ENCODE results near the gene STUB1. TPM values are rescaled to one million over a fixed set of nuclear protein-coding genes. Genes with fewer than 3 reads are reported as not detected.

The STUB1 gene
- total and polyA plus RNA-seq, 10 of the 15 experiments (the other 5 are each of a cell fraction or from before 2014, with no cell fraction given): 4.2 to 136 (median 67.1) TPM

DNA sequence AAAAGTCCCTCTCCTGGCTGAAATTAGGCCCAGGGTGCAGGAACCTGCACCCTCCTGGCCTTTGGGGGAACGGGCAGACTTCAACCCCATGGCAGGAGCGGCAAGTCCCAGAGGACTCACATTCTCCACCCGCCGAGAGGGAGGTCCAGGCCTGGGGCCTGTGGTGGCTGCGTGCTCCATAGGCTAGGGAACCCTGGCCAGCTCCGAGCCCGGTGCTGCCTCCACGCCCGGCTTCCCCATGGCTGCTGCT, 45.9 kb downstream of the STUB1 start:
- no peak for ATAC-seq
- Histone ChIP-seq H3K4me1 (ENCODE audit: control insufficient read depth, insufficient read depth, low read length) (peaks cover 13% of the 10 kb centered on the region), H3K27me3 (replicated peaks in 1 of 2; ENCODE audit: control insufficient read depth in 2 of 2, insufficient read depth in 2 of 2, low read length in 1 of 2) (no peaks in the 10 kb centered on the region), H2AFZ (ENCODE audit: control insufficient read depth, low read depth, low read length) (no peak overlapping the region), H3K4me3 (peak overlapping the region; percentile 66; the same call in 1 of the 2 replicates), H4K20me1 (ENCODE audit: control insufficient read depth, insufficient read depth) (no peaks in the 10 kb centered on the region), H3K4me2 (ENCODE audit: control insufficient read depth, insufficient read depth) (peak overlapping the region; percentile 79), H3K36me3 (ENCODE audit: control insufficient read depth in 2 of 2, insufficient read depth in 2 of 2, low read length in 1 of 2) (no peaks in the 10 kb centered on the region; a peak in 2 of 4 replicates), H3K9ac (ENCODE audit: control insufficient read depth, insufficient read depth, low read length) (no peak overlapping the region), H3K79me2 (ENCODE audit: control insufficient read depth, insufficient read depth, low read length) (no peaks in the 10 kb centered on the region; the same call in none of the 2 replicates), H3K9me3 (replicated peaks; ENCODE audit: control insufficient read depth, insufficient read depth, low read length) (no peaks in the 10 kb centered on the region), H3K27ac (ENCODE audit: control insufficient read depth, insufficient read depth) (no peak overlapping the region)
- TF ChIP-seq NKRF (conservative IDR thresholded peaks at IDR 0.05) (no peak; the same call in 1 of the 2 replicates), SP1 (IDR thresholded peaks at IDR 0.05; ENCODE audit: low read depth, low read length) (no peak), HCFC1 (IDR thresholded peaks at IDR 0.05; ENCODE audit: low read length) (no peak), NRF1 (conservative IDR thresholded peaks at IDR 0.05; ENCODE audit: low read depth, low read length) (no peak)
- no peak for DNase-seq (ENCODE audit: low read depth, low spot score)
- intact Hi-C loops (cut with micrococcal nuclease; ENCODE audit: unreplicated experiment) (no loop called here), in situ Hi-C loops (cut with MboI) (no loop called here)
- FAIRE-seq: no peak
- SMC1A ChIA-PET (ENCODE audit: uncharacterized antibody, unreplicated experiment): interaction anchor here (1.7 kb wide), 2 partner anchors 11 to 14 kb away, joined by 3 to 5 read pairs; partner anchors contain the start of gene METRN
- no TSS peak for BruUV-seq (replicated peaks)
- WGBS (ENCODE audit: insufficient coverage, insufficient replicate concordance, low lambda C conversion rate, missing lambda C conversion rate): 15% methylated on average over 9 of the region's 9 CpGs
- CTCF ChIA-PET: interaction anchor here (0.8 kb wide), 1 partner anchor 14 kb away, joined by 3 read pairs; no protein-coding TSS in a partner anchor
- POLR2A ChIA-PET: interaction anchor here (6.3 kb wide), 1 partner anchor 12 kb away, joined by 60 read pairs; the partner anchor contains the start of gene CIAO3
- RAD21 ChIA-PET (ENCODE audit: unreplicated experiment): interaction anchor here (2.3 kb wide), 1 partner anchor 14 kb away, joined by 6 read pairs; no protein-coding TSS in a partner anchor
